Right atrium auricular region (tissue), 2 donors: ENCODE results near the gene SASS6. TPM values are rescaled to one million over a fixed set of nuclear protein-coding genes. Genes with fewer than 3 reads are reported as not detected.

Experiments
- DNase-seq: peaks from one replicate; pipeline ENCODE4 v3.0.0-alpha.2; 2019; ENCODE audit warnings: low spot score
- H3K27ac ChIP-seq, 2 donors: fragments of 200-600 bp; sonication (generic); 1 replicate in 1 of 2; 2 replicates in 1 of 2; pipeline ENCODE4 v1.5.1; 2016 to 2019
- H3K27me3 ChIP-seq, 2 donors: fragments of 200-600 bp; sonication (generic); one replicate each; pipeline versions ENCODE4 v1.5.1 to v1.6.0; 2017 to 2019
- H3K36me3 ChIP-seq: fragments of 200-600 bp; sonication (generic); one replicate; pipeline ENCODE4 v1.5.1; 2016
- H3K4me1 ChIP-seq, 2 donors: fragments of 200-600 bp; sonication (generic); one replicate each; pipeline versions ENCODE4 v1.5.1 to v1.6.0; 2017 to 2019
- H3K4me3 ChIP-seq, 2 donors: fragments of 200-600 bp; sonication (generic); 1 replicate in 1 of 2; 2 replicates in 1 of 2; pipeline ENCODE4 v1.5.1; 2017 to 2019; ENCODE audit warnings: mild to moderate bottlenecking in 1 of 2, moderate library complexity in 1 of 2
- H3K9me3 ChIP-seq, 2 donors: fragments of 200-600 bp; sonication (generic); one replicate each; pipeline ENCODE4 v1.5.1; 2019
- total RNA-seq, 2 donors: library from RNA; depleted of rRNA; stranded (reverse); fragments of >200 nt; gene quantifications; one replicate each; pipeline ENCODE4 v1.1.0, GENCODE V29; 2016
- TF ChIP-seq, protein P1 (sequence below), 2 donors: fragments of 200-600 bp; sonication (generic); IDR thresholded peaks; one replicate each; pipeline ENCODE4 v1.5.1; 2019; ENCODE audit warnings: antibody characterized with exemption in 2 of 2

The SASS6 gene
- total RNA-seq, 2 donors from 2014 or later = 1.6 to 1.7 TPM

DNA sequence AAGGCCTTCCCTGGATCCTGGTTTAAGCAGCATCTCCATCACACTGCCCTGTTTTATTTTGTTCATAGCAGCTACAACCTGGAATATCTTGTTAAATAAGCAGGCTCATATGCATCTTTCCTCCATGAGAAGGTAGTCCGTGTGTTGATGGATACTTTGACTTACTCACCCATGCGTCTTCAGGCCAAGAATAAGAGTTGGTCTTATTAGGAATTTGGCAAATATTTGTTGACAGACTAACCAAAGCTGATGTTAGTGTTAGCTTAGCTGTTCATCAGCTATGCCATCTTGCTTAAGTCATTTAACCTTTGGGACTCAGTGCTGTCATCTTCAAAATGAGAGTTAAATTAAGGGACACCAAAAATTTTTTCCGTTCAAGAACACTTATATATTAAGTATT lies 59.2 kb downstream of the SASS6 start:
- H3K27me3 ChIP-seq = no peaks in the 10 kb centered on the region
- peaks cover 42% of the 10 kb centered on the region for H3K36me3 ChIP-seq
- no peak overlapping the region for H3K27ac ChIP-seq
- no peaks in the 10 kb centered on the region for H3K9me3 ChIP-seq
- no peaks in the 10 kb centered on the region for H3K4me1 ChIP-seq
- DNase-seq = no peak
- H3K4me3 ChIP-seq = no peak overlapping the region
- TF ChIP-seq, protein P1, sequence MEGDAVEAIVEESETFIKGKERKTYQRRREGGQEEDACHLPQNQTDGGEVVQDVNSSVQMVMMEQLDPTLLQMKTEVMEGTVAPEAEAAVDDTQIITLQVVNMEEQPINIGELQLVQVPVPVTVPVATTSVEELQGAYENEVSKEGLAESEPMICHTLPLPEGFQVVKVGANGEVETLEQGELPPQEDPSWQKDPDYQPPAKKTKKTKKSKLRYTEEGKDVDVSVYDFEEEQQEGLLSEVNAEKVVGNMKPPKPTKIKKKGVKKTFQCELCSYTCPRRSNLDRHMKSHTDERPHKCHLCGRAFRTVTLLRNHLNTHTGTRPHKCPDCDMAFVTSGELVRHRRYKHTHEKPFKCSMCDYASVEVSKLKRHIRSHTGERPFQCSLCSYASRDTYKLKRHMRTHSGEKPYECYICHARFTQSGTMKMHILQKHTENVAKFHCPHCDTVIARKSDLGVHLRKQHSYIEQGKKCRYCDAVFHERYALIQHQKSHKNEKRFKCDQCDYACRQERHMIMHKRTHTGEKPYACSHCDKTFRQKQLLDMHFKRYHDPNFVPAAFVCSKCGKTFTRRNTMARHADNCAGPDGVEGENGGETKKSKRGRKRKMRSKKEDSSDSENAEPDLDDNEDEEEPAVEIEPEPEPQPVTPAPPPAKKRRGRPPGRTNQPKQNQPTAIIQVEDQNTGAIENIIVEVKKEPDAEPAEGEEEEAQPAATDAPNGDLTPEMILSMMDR (IDR thresholded peaks at IDR 0.05) = no peak

DNA sequence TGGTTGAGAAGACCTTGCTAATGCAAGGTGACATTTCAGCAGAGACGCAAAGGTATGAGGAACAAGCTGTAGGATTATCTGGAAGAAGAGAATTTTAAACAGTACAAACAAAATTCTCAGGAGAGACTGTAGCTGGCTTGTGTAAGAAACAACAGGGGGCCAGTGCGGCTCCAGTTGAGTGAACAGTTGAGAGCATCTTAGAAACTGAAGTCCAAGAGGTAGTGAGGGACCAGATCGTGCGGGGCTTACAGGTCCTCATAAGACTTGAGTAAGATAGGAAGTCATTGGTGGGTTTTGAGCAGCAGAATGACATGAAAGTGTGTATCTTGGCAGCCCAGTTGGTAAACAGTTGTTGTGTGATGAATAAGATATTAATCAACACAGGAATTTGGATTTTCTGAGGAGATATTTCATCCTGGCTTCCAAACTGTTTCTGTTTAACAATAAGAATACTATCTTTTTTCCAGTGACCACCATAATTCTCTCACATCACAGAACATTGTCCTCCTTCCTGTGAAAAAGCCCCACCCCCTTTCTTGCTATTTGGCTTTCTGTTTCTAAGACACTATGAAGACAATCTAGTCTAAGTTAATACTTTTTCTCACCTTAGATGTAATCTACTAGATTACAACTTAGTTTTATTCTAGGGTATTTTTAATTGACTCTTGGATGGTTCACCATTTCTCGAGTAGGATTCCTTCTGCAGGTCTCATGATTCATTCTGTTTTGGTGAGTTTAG lies 62.4 kb downstream of the SASS6 start:
- no peaks in the 10 kb centered on the region for H3K9me3 ChIP-seq
- TF ChIP-seq, protein P1 (IDR thresholded peaks at IDR 0.05) = no peak

DNA sequence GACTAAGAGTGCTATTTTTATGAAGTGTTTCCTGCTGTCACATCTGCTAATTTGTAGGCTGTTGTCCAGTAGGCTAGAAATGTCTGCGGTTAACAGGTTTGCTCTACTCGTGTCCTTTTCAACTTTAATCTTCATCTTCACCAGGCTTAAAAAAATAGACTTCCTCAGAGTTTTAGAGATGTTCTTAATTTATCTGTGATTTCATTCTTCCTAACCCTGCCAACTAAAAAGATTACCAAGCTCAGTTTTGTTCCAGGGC lies 66.8 kb downstream of the SASS6 start:
- TF ChIP-seq, protein P1 (IDR thresholded peaks at IDR 0.05) = no peak
- no peak for DNase-seq
- H3K27ac ChIP-seq = no peak overlapping the region
- no peaks in the 10 kb centered on the region for H3K9me3 ChIP-seq
- no peaks in the 10 kb centered on the region for H3K27me3 ChIP-seq
- H3K36me3 ChIP-seq = peaks cover 71% of the 10 kb centered on the region
- H3K4me1 ChIP-seq = no peaks in the 10 kb centered on the region
- H3K4me3 ChIP-seq = no peak overlapping the region

More for the DNA sequence above, 62.4 kb downstream of the SASS6 start:
- Histone ChIP-seq H3K36me3 (peaks cover 53% of the 10 kb centered on the region), H3K4me3 (no peak overlapping the region), H3K27ac (no peak overlapping the region), H3K27me3 (no peaks in the 10 kb centered on the region), H3K4me1 (no peaks in the 10 kb centered on the region)
- DNase-seq = no peak

DNA sequence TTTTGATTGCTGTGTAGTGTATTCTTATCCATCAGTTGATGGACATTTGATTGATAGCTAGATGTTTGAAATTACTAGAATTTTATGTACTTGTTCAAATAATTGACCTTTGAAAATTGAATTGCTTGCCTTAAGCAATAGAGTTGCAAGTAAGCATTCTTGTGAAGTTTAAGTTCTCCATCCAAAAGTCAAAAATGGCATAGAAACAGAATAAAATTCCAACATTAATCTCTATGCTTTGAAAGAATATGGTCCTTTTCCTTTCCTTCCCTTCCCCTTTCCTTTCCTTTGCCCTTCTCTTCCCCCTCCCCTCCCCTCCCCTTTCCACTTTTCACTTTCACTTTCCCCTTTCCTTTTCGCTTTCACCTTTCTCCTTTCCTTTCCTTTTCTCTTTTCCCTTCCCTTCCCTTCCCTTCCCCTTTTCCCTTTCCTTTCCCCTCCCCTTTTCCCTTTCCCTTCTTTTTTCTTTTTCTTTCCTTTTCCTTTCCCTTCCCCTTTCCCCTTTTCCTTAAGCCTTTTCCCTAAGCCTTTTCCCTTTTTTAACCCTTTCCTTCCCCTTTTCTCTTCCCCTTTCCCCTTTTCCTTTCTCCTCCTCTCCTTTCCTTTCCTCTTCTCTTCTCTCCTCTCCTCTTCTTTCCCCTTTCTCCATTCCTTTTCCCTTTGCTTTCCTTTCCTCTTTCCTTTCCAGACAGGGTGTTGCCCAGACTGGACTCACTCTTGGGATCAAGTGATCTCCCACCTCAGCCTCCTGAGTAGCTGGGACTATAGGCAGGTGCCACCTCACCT lies 67.4 kb downstream of the SASS6 start:
- no peak for DNase-seq
- no peak overlapping the region for H3K27ac ChIP-seq
- H3K9me3 ChIP-seq = no peaks in the 10 kb centered on the region
- peaks cover 71% of the 10 kb centered on the region for H3K36me3 ChIP-seq
- H3K27me3 ChIP-seq = no peaks in the 10 kb centered on the region
- H3K4me3 ChIP-seq = no peak overlapping the region
- TF ChIP-seq, protein P1 (IDR thresholded peaks at IDR 0.05) = no peak
- H3K4me1 ChIP-seq = no peaks in the 10 kb centered on the region

DNA sequence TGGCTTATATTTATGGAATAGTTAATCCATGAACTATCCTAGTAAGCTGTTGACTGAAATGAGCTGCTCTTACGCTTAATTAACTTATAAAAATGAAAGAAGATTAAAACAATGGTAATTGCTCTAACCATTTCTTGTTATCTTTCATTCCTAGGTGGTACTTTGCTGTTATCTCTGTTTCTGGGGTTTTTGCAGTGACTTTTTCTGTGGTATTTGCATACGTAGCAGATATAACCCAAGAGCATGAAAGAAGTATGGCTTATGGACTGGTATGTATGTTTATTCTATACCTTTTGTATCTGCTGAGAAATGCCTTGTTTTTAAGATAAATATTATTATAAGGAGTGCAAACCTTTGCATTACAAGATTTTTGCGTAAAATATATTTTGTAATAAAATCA lies 71.0 kb downstream of the SASS6 start:
- peaks cover 44% of the 10 kb centered on the region for H3K36me3 ChIP-seq
- TF ChIP-seq, protein P1 (IDR thresholded peaks at IDR 0.05) = no peak

More for the DNA sequence above, 71.0 kb downstream of the SASS6 start:
- H3K4me1 ChIP-seq = no peaks in the 10 kb centered on the region
- H3K27ac ChIP-seq = no peak overlapping the region
- H3K4me3 ChIP-seq = no peak overlapping the region
- H3K27me3 ChIP-seq = no peaks in the 10 kb centered on the region
- no peak for DNase-seq
- no peaks in the 10 kb centered on the region for H3K9me3 ChIP-seq
